NCI-H1105 treated with DMSO at 0.1 percent for 48 hours (cell line): Measurements from ENCODE around the gene KRTAP10-6.
"Not testable (repeated sequence)": the region's sequence is repeated elsewhere in the genome, so short reads cannot be mapped to it uniquely, and the experiment has no call there.

Experiments used
- DNase-seq: peaks from one replicate; lab custom pipeline; 2025; lab: John Stamatoyannopoulos, UW

Gene KRTAP10-6

DNA sequence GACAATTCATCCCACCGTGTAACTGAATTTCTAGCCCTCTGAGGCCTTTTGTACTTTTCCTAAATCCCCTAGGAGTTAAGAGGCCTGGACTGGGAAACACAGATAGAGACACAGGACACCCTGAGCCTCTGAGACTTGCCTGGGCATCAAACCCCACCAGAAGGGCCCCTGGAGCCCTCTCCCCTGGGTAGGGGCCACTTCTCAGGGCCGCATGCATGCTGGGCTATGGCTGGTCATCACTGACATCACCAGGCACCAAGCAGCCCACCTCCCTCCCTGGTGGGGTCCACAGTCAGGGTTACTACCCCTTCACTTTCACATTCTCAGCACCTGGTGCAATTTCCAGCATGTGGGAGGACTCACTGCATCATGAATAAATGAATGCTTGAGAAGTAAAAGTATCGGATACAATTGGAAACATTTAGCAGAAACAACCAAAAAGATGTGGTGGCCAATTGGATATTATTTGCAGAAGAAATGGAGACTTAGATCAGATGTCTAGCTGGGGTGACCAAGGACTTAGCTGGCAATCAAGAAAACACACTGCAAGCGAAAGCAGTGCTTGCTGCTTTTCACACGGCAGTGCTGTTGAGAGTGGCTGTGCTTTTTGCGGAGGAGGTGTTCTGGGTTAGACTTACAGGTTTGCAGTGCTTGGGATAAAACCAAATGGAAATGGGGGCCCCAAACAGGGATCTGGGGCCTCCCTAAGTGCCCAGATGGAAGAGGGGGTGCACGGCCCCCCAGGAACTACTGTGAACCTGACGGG is 7.1 kb upstream of the KRTAP10-6 start:
- no peak for DNase-seq

DNA sequence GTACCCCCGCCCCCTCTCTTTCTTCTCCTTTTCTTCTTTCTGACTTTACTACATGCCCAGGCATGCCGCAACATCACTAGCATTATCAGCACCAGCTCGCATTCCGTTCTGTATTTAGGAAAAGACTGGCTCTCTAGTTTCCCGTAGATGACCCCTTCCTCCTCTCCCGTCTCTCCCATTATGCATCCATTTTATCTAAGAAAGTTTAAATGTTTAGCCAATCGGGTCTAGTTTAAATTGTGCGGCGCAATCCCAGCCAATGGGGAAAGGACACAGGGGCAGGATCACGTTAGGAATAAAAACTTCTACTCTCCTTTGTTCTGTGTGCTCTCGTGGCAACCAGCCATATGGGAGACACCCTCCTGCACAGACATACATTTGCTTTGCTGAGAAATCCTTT is 5.8 kb upstream of the KRTAP10-6 start:
- no peak for DNase-seq

DNA sequence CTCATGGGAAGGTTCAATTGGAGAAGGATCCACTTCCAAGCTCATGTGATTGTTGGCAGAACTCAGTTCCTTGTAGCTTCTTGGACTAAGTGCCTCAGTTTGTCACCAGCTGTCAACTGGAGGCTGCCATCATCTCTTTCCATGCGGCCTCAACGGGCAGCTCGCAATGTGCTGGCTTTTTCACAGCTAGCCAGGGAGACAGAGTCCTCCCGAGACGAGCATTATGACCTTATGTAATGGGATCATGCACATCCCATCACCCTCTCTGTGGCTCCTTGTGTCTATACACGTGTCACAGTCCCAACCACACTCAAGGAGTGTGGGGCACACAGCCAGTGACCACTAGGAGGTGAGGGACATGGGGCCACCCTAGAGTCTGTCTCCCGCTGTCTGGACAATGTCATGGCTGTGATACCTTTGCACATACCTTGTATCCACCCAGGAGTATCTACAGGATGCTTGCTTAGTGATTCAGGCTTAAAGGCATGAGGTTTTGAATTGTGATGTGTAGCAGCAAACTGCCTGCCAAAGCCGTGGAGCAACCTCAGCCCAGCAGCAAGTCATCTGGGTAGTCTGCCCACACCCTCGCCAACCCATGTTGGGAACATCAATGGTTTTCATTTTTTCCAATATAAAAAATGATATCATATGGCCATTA is 3.9 kb upstream of the KRTAP10-6 start:
- DNase-seq: no peak

DNA sequence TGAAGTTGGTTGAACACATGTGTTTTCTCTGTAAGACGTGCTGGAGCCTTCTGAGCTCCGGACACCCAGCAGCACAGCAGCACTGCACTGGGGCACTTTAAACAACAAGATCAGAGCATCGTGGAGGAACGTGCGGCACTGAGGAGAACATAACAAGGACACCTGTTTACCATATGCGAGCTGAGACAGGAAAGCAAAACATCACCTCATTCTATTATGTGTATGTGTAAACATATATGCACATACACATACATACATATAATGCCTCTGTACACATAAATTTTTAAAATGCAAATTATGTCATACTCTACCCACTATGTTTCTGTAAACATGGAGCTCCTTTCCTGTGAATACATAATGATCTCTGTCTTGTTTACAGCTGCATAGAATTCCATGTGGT is 3.2 kb upstream of the KRTAP10-6 start:
- DNase-seq: no peak

DNA sequence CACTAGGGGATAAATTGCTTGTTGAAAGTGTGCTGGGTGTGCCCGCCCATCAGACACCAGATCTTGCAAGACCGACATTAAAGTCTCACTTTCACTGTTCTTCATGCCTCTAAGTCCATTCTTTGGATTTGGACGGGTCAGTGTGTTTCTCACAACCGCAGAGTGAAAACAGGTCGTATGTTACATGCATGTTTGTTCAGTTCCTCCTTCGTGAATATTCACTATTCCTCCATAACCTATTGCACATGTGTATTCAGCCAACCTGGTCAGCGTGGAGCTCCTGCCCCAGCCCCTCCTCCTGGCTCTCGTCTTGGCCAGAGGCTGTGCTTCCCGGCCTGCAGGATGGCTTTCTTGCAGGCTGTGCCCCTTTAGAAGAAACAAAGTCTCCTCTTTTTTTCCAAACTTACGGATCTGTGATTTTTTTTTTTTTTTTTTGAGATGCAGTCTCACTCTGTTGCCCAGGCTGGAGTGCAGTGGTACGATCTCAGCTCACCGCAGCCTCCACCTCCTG is 2.2 kb upstream of the KRTAP10-6 start:
- DNase-seq: no peak

DNA sequence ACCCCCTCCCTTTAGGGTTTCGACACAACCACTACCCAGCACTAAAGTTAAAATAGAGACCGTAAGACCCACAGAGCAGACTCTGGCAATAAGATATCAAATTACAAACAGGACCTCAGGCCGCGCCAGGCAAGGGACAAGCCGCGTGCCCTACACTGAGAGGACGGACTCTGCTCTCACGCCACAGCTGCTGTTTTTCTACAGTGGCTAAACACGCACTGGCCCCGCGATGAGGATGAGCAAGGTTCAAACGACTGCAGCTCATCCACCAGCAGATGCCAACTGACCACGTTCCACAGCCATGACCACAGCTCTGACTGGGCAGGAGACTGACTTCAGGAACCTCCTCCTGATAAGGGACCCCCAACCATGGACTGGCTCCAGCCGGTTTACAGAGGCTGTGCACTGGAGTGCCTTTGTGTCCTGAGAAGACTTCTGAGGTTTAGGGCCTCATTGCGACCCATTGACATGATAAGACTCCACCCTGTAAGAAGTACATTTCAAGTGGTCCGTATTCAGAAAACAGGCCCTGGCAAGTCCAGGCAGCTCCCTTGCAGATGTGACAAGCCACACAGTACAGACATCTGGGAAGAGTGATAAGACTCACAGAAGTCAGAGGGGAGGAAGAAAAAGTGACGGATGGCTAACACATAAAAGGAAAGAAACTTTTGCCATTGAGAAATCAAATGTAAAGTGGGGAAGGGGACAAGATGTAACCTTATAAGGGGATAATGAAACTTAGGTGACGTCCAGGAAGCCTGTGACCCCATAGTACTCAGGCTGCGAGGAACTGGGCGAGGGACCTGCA is 1.5 kb upstream of the KRTAP10-6 start:
- DNase-seq: no peak

DNA sequence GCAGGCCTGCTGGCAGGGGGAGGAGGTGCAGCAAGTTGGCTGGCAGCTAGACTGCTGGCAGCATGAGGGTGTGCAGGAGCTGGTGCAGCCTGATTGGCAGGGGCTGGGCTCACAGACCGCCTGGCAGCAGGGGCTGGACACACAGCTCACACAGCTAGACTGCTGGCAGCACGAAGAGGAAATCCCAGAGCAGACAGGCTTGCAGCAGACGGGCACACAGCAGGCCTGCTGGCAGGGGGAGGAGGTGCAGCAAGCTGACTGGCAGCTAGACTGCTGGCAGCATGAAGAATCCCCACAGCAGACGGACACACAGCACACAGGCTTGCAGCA is 539 bp downstream of the KRTAP10-6 start:
- DNase-seq: not testable (repeated sequence)

DNA sequence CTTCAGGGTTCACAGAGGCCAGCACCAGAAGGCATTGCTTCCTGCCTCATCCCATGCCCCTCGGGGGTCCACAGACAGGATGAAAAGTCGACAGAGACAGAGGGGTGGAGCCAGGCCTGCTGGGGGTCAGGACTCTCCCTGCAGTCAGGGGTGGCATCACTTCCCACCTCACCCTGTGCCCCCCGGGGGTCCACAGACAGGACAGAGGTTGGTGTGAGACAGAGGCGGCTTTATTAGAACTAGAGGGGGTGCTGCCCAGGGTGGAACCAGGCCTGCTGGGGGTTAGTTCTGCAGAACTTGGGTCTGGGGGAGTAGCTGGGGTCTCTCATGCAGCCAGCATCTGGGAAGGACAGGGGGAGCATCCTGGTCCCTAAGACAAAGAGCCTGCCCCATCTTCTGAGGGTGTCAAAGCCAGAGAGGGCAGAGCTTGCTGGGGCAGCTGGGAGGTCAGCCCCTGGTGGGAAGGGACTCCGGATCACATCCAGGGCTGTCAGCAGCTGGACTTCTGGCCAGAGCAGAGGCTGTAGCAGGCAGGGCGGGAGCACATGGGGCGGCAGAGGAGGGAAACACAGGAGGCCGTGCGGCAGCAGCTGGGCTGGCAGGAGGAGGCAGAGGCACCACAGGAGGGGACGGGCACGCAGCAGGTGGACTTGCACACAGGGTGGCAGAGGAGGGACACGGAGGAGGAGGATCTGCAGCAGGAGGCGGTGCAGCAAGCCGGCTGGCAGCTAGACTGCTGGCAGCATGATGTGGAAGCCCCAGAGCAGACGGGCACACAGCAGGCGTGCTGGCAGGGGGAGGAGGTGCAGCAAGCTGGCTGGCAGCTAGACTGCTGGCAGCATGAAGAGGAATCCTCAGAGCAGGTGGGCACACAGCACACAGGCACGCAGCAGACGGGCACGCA is 1.2 kb downstream of the KRTAP10-6 start:
- DNase-seq: not testable (repeated sequence)

DNA sequence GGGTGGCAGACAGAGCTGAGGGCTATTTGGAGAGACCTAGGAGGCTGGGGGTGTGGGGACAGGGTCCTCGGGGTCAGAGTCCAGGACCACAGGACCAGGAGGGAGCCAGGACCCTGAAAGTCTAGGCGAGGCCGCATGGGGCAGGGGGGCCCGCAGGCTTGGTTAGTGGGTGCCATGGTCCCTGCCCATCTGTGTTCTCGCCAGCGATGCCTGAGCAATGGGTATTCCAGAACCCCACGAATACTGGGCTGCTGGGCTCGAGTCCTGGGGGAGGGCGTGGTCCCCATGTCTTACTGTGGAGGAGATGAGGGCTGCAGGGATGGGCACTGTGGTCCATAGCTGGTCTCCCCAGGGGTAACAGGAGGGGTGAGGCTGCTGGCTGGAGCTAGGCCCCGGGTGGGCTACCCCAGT is 2.0 kb downstream of the KRTAP10-6 start:
- no peak for DNase-seq

DNA sequence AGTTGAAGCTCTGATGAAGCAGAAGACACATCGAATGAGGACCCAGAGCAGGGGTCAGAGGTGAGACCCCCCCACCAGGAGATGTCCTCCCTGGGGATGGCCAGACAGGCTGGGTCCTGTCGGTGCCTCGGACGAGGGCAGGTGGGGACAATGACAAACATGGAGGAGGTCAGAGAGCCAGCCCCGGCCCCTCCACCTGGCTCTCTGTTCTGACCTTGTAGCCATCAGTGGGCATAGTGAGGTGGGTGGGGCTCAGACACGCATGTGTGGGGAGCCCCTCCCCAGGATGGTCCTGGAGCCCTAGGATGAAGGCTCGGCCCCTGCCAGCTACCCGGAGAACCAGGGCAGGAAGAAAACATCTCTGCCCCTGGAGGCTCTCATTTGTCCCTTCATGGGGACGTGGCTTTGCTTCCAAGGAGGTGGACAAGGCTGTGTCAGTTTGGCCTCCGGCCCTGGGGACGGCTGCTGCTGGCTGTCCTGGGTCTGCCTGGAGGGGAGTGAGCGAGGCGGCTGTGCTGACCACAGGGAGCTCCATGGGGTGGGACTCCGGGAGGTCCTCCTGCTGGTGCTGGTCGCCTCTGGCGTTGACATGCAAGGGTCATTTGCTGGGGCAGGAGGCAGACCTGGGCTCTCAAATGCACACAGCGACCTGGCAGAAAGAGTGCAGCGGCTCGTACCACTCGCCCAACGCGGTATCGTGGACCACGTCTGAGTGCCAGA is 2.6 kb downstream of the KRTAP10-6 start:
- DNase-seq: no peak

DNA sequence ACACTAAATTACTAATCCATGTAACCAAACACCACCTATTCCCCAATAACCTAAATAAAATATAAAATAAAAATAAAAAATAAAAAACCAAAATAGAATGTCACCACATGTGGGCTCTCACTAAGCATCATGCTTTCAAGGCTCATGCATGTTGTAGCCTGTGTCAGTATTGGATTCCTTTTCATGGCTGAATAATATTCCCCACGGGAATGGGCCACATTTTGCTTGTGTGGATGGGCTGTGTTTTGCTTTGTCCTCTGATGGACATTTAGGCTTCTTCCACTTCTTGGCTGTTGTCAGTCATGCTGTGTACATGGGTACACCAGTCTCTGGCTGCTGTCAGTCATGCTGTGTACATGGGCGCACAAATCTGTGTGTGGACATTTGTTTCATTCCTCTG is 3.2 kb downstream of the KRTAP10-6 start:
- DNase-seq: no peak

DNA sequence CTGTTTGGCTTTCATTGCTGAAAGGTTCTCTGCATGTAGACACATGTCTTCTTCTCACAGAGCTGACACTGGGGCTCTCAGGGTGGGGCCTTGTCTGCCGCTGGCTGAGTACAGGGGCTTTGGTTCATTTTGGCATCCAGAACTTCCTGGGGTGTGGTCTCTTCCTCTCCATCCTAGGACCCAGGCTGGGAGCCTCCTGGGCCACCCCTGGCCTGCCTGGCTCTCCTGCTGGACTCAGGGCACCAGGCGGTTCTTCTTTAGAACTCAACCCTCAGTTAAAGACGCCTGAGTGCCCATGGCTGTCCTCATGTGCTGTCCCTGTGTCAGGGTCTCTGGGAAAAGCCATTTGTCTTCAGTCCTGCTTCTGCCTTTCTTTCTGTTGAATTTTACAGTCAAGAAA is 6.4 kb downstream of the KRTAP10-6 start:
- no peak for DNase-seq

DNA sequence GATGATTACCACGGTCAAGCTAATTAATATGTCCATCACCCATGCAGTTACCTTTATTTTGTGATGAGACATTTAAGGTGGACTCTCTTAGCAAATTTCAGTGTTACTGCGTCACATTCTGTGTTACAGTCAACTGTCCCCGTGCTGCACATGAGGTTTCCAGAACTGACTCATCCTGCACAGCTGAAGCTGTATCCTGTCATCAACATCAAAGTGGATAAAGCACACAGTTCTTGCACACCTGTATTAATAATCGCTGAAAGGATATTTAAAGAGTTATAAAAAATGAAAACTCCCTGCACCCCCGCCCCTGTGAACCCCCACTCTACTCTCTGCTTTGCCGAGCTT is 8.5 kb downstream of the KRTAP10-6 start:
- no peak for DNase-seq

DNA sequence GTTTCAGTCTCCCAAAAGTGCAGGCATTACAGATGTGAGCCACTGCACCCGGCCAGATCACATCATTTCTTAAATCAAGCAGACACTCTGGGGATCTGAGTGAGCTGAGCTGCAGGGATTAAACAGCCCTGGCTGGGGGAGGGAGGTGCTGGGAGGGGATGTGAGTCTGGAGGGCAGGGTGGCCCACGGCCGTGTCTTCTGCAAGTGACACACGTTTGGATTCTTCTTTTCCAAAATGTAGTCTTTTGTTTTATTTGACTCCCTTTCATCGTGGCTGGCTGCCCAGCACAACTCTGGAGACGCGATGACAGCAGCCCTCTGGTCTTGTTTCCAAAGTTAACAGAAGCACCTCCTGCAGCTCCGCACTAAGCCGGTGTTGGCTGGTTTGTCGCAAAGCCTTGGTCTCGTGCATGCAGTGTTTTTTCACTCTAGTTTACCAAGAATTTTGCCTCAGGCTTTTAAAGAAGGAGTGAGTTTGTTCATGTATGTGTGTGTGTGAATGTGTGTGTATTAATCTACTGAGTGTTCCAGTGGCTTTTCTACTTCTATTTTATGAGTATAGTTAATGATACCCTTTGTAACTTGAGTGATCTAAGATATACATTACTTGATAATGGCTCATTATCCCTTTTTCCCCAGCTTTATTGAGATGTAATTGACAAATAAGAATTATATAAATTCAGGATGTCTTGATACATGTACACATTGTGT is 9.1 kb downstream of the KRTAP10-6 start:
- no peak for DNase-seq

DNA sequence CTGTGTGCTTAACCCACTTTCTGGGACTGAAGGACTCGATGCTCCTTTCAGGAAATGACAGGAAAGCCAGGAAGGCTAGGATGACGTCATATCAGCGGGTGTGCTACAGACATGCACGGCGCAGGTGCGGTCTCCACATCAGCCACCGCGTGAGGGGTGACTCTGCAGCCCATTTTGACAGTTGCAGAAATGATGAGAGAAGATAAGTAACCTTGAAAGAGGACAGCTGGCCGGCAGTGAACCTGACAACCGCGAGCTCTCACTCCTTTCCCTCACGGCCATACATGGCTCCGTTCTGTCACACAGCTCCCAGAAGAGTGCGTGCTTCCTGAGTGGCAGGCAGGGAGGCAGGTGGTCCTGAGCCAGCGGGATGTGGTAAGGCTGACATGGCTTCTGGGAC is 10.2 kb downstream of the KRTAP10-6 start:
- no peak for DNase-seq

DNA sequence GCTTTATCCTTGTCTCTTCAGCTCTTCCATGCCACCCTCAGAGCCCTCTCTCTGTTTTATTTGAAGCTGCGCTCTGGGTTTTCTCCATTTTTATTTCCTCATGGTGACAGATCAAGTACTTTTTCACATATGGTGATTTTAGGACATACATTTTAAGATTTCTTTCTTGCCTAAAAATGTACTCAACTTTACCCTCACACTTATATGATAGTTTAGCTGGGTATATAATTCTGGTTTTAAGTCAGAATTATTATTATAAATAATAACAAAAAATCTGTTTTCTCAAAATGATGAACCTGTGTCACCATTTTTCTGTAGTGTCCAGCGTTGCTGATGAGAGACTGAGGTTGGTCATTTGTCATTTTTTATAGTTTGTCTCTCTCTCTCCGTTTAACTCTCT is 11.1 kb downstream of the KRTAP10-6 start:
- no peak for DNase-seq

DNA sequence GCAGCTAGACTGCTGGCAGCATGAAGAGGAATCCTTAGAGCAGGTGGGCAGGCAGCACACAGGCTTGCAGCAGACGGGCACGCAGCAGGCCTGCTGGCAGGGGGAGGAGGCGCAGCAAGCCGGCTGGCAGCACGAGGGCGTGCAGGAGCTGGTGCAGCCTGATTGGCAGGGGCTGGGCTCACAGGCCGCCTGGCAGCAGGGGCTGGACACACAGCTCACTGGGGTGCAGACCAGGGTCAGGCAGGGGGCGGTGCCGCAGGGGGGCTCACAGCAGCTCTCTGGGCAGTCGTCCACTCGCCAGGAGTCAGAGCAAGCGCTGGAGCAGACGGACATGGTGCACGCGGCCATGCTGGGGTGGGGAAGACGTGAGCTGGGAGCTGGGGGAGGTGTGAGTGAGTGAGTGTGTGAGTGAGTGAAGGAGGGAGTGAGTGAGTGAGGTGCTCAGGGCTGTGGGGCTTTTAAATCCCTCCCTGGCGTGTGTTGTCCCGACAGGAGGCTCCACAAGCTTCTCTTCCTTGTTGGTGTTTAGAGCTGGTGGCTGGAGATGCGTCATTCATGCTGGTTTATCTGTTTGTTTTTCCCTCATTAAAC is 12.0 kb downstream of the KRTAP10-6 start, which contains the start of gene KRTAP10-5:
Gene KRTAP10-5, minus strand, starts transcription at position 374 of the 591 bp plus-strand sequence. Its CDS starts 26 bp downstream, at position 348.
- not testable (repeated sequence) for DNase-seq

DNA sequence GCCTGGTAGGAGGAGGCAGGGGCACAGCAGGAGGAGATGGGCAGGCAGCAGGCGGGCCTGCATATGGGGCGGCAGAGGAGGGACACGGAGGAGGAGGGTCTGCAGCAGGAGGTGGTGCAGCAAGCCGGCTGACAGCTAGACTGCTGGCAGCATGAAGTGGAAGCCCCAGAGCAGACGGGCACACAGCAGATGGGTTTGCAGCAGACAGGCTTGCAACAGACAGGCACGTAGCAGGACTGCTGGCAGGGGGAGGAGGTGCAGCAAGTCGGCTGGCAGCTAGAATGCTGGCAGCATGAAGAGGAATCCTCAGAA is 12.5 kb downstream of the KRTAP10-6 start:
- DNase-seq: no peak

DNA sequence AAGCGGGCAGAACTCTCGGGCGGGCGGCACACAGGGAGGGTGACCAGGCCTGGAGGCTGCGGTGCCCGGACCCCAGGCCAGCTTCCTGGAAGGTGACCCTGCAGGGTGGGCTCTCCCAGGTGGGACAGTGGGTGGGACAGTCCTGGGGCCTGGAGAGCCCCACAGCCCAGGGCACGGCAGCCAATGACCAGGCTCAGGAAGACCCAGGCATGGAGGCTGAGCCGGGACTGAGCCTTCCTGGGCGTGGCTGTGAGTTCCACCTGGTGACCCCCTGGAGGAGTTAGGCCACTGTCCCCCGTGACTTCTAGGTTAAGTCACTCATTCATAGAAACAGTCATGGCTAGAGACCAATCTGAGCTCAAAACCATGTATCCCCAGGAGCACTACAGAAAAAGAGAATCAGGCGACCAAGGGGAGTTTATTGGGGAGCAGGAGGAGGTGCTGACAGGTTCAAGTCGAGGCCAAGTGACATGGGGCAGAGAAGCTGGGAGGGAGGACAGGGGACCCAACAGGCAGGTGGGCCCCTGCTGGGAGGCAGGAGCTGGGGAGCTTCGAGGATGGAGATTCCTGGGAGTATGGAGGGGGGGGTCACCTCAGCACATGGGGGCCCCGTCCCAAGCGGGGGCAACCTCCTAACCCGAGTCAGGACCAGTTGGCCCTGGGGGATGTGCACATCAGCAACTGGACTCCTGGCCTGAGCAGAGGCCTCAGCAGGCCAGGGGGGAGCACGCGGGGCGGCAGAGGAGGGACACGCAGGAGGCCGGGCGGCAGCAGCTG is 13.1 kb downstream of the KRTAP10-6 start:
- no peak for DNase-seq
